GM18526 (cell line): ENCODE data around the gene ELN.

Source experiments
- POLR2A ChIP-seq: IDR thresholded peaks from 3 replicates; pipeline ENCODE4 v1.6.1; 2011; ENCODE audit not compliant: insufficient read length; ENCODE audit errors: extremely low read depth

ELN gene

GRCh38 chr7:74101061-74101681 lies 73.2 kb downstream of the ELN start:
- no peak for TF ChIP-seq POLR2A

DNA sequence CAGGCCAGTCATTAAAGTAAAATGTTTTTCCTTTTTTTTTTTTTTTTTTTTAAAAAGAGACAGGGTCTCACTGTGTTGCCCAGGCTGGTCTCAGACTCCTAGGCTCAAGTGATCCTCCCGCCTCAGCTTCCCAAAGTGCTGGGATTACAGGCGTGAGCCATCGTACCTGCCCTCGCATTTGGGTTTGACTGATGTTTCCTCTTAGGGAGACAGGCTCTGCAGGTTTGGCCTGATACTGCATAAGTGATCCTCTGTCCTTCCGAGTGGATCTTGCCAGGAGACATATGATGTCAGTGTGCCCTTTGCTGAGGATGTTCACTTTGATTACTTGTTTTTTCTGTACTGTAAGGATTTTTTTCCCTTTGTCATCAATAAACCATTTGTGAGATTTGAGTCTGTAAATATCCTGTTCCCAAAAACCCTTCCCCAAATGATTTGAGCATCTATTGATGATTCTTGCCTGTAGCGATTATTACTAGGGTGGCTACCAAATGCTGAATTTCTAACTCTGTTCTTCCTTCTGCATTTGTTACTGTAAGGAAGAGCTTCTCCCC lies 75.3 kb downstream of the ELN start:
- TF ChIP-seq POLR2A: no peak

DNA sequence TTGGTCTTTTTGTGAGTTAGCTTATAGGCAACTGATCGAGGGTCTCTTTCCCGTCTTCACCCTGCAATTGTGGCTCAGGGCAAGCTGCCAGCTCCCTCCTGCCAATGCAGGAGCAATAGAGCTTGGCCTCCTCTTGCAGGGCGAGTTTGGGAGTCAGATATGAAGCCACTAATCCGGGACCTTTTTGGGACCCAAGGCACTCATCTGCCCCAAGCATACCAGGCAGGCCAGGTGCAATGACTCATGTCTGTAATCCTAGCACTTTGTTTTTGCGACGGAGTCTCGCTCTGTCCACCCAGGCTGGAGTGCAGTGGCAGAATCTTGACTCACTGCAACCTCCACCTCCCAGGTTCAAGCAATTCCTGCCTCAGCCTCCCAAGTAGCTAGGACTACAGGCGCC lies 76.7 kb downstream of the ELN start:
- no peak for TF ChIP-seq POLR2A

GRCh38 chr7:74105992-74106391 lies 78.0 kb downstream of the ELN start:
- no peak for TF ChIP-seq POLR2A

- no peak for TF ChIP-seq POLR2A
These were observed 78.9 kb downstream of the ELN start for GRCh38 chr7:74106846-74107245.

GRCh38 chr7:74115326-74115725 lies 87.4 kb downstream of the ELN start:
- TF ChIP-seq POLR2A: no peak

DNA sequence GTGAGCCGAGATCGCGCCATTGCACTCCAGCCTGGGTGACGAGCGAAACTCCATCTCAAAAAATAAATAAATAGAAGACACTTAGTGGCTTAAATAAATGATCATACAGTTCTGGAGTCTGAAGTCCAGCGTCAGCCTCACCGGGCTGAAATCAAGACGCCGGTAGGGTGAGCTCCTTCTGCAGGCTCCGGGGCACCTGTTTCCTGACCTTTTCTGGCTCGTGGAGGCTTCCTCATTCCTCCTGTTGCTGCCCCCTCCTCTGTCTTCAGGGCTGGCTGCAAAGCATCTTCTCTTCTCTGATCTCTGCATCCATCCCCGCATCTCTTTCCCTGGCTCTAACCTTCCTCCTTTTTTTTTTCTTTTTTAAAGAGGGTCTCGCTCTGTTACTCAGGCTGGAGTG lies 88.4 kb downstream of the ELN start:
- TF ChIP-seq POLR2A: no peak
